ENCODE measurements around the gene PALLD. TPM values are rescaled to one million over a fixed set of nuclear protein-coding genes. Genes with fewer than 3 reads are reported as not detected.

PALLD gene
- total RNA-seq, 1 experiment from 2014 or later, result 166 TPM

GRCh38 chr4:168853770-168854169 lies 356.9 kb downstream of the PALLD start (continued):
- TF ChIP-seq ELF1 (IDR thresholded peaks at IDR 0.05; ENCODE audit: borderline replicate concordance, low read depth) (no peak), SP1 (IDR thresholded peaks at IDR 0.05; ENCODE audit: low read depth) (no peak), ZFX (IDR thresholded peaks at IDR 0.05) (no peak), SIN3A (IDR thresholded peaks at IDR 0.05; ENCODE audit: low read depth) (no peak), EGR1 (IDR thresholded peaks at IDR 0.05; ENCODE audit: low read depth) (no peak), JUND (IDR thresholded peaks at IDR 0.05) (no peak), FOSL1 (IDR thresholded peaks at IDR 0.05; ENCODE audit: low read depth) (no peak), CEBPB (IDR thresholded peaks at IDR 0.05; ENCODE audit: low read depth) (no peak), ATF3 (IDR thresholded peaks at IDR 0.05) (no peak), EZH2phosphoT487 (IDR thresholded peaks at IDR 0.05; ENCODE audit: borderline replicate concordance) (no peak), POLR2A (IDR thresholded peaks at IDR 0.05; ENCODE audit: borderline replicate concordance, extremely low read depth, insufficient read depth, insufficient read length) (no peak), CBX3 (IDR thresholded peaks at IDR 0.05; ENCODE audit: low read depth) (no peak), ZBTB33 (IDR thresholded peaks at IDR 0.05; ENCODE audit: extremely low read depth, insufficient replicate concordance, low read length) (no peak)

- H3K9ac ChIP-seq (ENCODE audit: low read length), result no peak overlapping the region
- H3K9me3 ChIP-seq (ENCODE audit: control insufficient read depth in 1 of 2, insufficient read depth in 1 of 2, low read depth in 1 of 2, low read length in 2 of 2), result no peaks in the 10 kb centered on the region
- CTCF ChIA-PET, result no interaction called here
- POLR2A ChIA-PET, result no interaction called here
- TF ChIP-seq REST (IDR thresholded peaks at IDR 0.05; ENCODE audit: low read depth), result no peak
- TF ChIP-seq CEBPB (IDR thresholded peaks at IDR 0.05; ENCODE audit: low read depth), result no peak
- no peak for TF ChIP-seq RAD21 (IDR thresholded peaks at IDR 0.05; ENCODE audit: low read depth)
- TF ChIP-seq ATF3 (IDR thresholded peaks at IDR 0.05), result no peak
- no peak for TF ChIP-seq EGR1 (IDR thresholded peaks at IDR 0.05; ENCODE audit: low read depth)
- TF ChIP-seq YY1 (IDR thresholded peaks at IDR 0.05; ENCODE audit: extremely low read depth, insufficient replicate concordance, low read depth, low read length), result no peak
- no peaks in the 10 kb centered on the region for H3K4me1 ChIP-seq (ENCODE audit: control insufficient read depth in 1 of 2, insufficient read depth in 2 of 2, low read length in 2 of 2)
- H2AFZ ChIP-seq (ENCODE audit: low read depth, low read length, poor library complexity, severe bottlenecking), result no peak overlapping the region
- H3K36me3 ChIP-seq (ENCODE audit: control insufficient read depth in 1 of 2, insufficient read depth in 2 of 2, low read length in 2 of 2), result peaks cover 0 to 5% of the 10 kb centered on the region in 2 experiments; a peak in 2 of 4 replicates
- DNase-seq (ENCODE audit: low read depth, low spot score), result no peak
- H3K4me3 ChIP-seq (replicated peaks in 1 of 2; ENCODE audit: low read depth in 1 of 2, low read length in 2 of 2), result no peak overlapping the region
- BruUV-seq (replicated peaks), result no TSS peak
- H3K27me3 ChIP-seq (ENCODE audit: insufficient read depth, low read length), result no peaks in the 10 kb centered on the region
- no peak overlapping the region for H3K27ac ChIP-seq (ENCODE audit: low read depth, low read length)
- no peaks in the 10 kb centered on the region for H3K9me2 ChIP-seq (ENCODE audit: insufficient read depth)
- peaks cover 92% of the 10 kb centered on the region for H3K79me2 ChIP-seq (ENCODE audit: insufficient read depth, low read length)
- no peaks in the 10 kb centered on the region for H4K20me1 ChIP-seq (ENCODE audit: insufficient read depth)
- H3K4me2 ChIP-seq (ENCODE audit: low read length), result no peak overlapping the region
- ATAC-seq, result no peak
- RAD21 ChIA-PET (ENCODE audit: low non-redundant PET in 1 of 2, low total read pairs in 2 of 2, uncharacterized antibody in 2 of 2, unreplicated experiment in 2 of 2), result no interaction called here
- intact Hi-C loops (cut with micrococcal nuclease), result no loop called here
These were observed 357.6 kb downstream of the PALLD start for GRCh38 chr4:168854350-168854921.
